Psoas muscle (tissue), 8 donors: ENCODE measurements around the gene ZNF367. TPM values are rescaled to one million over a fixed set of nuclear protein-coding genes. Genes with fewer than 3 reads are reported as not detected.

Experiments
- ATAC-seq, 4 donors: fragments of 200-7000 bp; cut with Tn5 transposase; one replicate each; pipeline ENCODE4 v1.9.1; 2020; ENCODE audit warnings: moderate library complexity in 3 of 4, mild to moderate bottlenecking in 2 of 4
- DNase-seq, 2 donors: peaks; one replicate each; pipeline ENCODE4 v3.0.0-alpha.2; 2020
- H3K27ac ChIP-seq: fragments of 200-600 bp; one replicate; pipeline ENCODE4 v1.8.0; 2022
- H3K27me3 ChIP-seq, 3 donors: fragments of 200-600 bp in 1 of 3; one replicate each; pipeline versions ENCODE4 v1.6.1 to v1.8.0; 2013 to 2022; ENCODE audit warnings: low read length in 2 of 3, mild to moderate bottlenecking in 2 of 3, moderate library complexity in 1 of 3; ENCODE audit not compliant: insufficient read depth in 3 of 3
- H3K36me3 ChIP-seq, 2 donors: fragments of 200-600 bp in 1 of 2; one replicate each; pipeline versions ENCODE4 v1.6.1 to v1.8.0; 2013 to 2022; ENCODE audit warnings: low read depth in 1 of 2, mild to moderate bottlenecking in 1 of 2, moderate library complexity in 1 of 2; ENCODE audit not compliant: insufficient read depth in 1 of 2
- H3K4me1 ChIP-seq: fragments of 200-600 bp; one replicate; pipeline ENCODE4 v1.8.0; 2022
- H3K4me3 ChIP-seq: fragments of 200-600 bp; one replicate; pipeline ENCODE4 v1.8.0; 2022; ENCODE audit warnings: mild to moderate bottlenecking
- H3K9me3 ChIP-seq: fragments of 200-600 bp; one replicate; pipeline ENCODE4 v1.8.0; 2022
- WGBS, 3 donors: extraction: QIAGEN DNeasy Blood & Tissue Kit; methylation state at CpG; one replicate each; pipeline versions ENCODE4 v1.1.6 to v1.1.7; 2013; 5-methylcytosine and 5-hydroxymethylcytosine counted together
- intact Hi-C, 2 donors: fragments of 100-400 bp; cut with DNase I; formaldehyde crosslinking; loops; one replicate each; pipeline versions ENCODE4 v1.11.0 to v1.14.2; 2022
- polyA plus RNA-seq, 3 donors: library from polyadenylated mRNA; stranded (reverse); fragments of 200-250 nt; gene quantifications; one replicate each; pipeline ENCODE4 v1.2.3, GENCODE V29; 2013
- total RNA-seq, 4 donors: library from RNA; stranded (reverse); fragmentation: NEBNext Ultra II Directional in 2 of 4; extraction: Animal tissue kit (Norgen Biotek cat#: 25700) in 2 of 4; gene quantifications; one replicate each; pipeline versions ENCODE4 v1.2.1 to v1.2.4, GENCODE V29; 2021 to 2023
- TF ChIP-seq, protein P1 (sequence below): fragments of 200-600 bp; IDR thresholded peaks from one replicate; pipeline ENCODE4 v1.8.0; 2022; ENCODE audit warnings: antibody characterized with exemption
- donor health status: healthy with polysubstance abuse.
- donor health status: DM: no; HTN: no; CAD: no; lungs with moderate emphysema.
- donor health status: Bipolar disorder and iron deficiency.
- donor health status: healthy.
- donor health status: DM: yes; HTN: yes; CAD: no.
- donor health status: DM: no; HTN: no; CAD: no.
- donor health status: DM: no; HTN: no; CAD: no.
- donor health status: DM: yes; HTN: yes; CAD: no.

The ZNF367 gene
- total and polyA plus RNA-seq, 7 donors = 0.69 to 3.3 (median 1.4) TPM

DNA sequence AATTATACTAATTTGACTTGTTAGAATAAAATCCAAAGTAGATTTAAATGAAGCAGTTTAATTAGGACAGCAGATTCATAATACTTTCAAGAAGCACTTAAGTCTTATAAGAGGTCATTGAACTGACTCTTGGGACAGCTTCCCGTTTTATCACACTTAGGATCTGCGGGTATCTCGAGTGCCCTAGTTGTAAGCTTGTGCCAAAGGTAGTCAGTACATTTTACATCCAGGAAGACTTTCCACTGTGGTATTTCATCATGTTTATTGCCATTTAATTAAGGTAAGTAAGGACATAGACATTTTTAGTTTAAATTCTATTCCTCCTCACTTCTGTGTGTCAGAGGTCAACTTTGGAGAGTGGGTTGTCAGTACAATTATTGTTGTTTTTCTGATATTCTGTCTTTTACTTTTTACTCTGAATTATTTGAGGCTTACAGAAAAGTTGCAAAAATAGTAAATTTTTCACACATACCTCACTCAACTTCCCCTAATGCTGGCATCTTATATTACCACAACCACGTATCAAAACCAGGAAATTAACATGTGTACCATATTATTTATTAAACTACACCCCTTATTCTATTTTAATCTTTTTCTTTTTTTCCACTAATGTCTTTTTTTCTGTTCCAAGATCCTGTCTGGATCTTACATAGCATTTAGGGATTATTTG lies 7.5 kb upstream of the ZNF367 start:
- no peak for DNase-seq

GRCh38 chr9:96423985-96424336 lies 5.8 kb upstream of the ZNF367 start:
- Histone ChIP-seq H3K9me3 (no peaks in the 10 kb centered on the region), H3K4me1 (peaks cover 22% of the 10 kb centered on the region), H3K27me3 (no peaks in the 10 kb centered on the region), H3K36me3 (no peaks in the 10 kb centered on the region), H3K4me3 (no peak overlapping the region), H3K27ac (no peak overlapping the region)
- intact Hi-C loops = no loop called here
- WGBS, 3 donors = 82 to 91% (median 87%) methylated on average over 6 of the region's 6 CpGs
- no peak for ATAC-seq
- DNase-seq = no peak
- TF ChIP-seq, protein P1, sequence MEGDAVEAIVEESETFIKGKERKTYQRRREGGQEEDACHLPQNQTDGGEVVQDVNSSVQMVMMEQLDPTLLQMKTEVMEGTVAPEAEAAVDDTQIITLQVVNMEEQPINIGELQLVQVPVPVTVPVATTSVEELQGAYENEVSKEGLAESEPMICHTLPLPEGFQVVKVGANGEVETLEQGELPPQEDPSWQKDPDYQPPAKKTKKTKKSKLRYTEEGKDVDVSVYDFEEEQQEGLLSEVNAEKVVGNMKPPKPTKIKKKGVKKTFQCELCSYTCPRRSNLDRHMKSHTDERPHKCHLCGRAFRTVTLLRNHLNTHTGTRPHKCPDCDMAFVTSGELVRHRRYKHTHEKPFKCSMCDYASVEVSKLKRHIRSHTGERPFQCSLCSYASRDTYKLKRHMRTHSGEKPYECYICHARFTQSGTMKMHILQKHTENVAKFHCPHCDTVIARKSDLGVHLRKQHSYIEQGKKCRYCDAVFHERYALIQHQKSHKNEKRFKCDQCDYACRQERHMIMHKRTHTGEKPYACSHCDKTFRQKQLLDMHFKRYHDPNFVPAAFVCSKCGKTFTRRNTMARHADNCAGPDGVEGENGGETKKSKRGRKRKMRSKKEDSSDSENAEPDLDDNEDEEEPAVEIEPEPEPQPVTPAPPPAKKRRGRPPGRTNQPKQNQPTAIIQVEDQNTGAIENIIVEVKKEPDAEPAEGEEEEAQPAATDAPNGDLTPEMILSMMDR = no peak

More for the DNA sequence above, 7.5 kb upstream of the ZNF367 start:
- Histone ChIP-seq H3K9me3 (no peaks in the 10 kb centered on the region), H3K27me3 (no peaks in the 10 kb centered on the region), H3K27ac (no peak overlapping the region), H3K36me3 (no peaks in the 10 kb centered on the region), H3K4me3 (no peak overlapping the region), H3K4me1 (peaks cover 8% of the 10 kb centered on the region)
- no peak for ATAC-seq
- intact Hi-C loops = no loop called here
- TF ChIP-seq, protein P1 = no peak
- 66 to 75% (median 73%) methylated on average over 4 of the region's 4 CpGs for WGBS, 3 donors

GRCh38 chr9:96423322-96423984 lies 5.3 kb upstream of the ZNF367 start:
- 75 to 87% (median 77%) methylated on average over 8 of the region's 8 CpGs for WGBS, 3 donors
- no peaks in the 10 kb centered on the region for H3K9me3 ChIP-seq
- DNase-seq (no peak), ATAC-seq (no peak)
- no peaks in the 10 kb centered on the region for H3K27me3 ChIP-seq
- H3K4me3 ChIP-seq = no peak overlapping the region
- peaks cover 22% of the 10 kb centered on the region for H3K4me1 ChIP-seq
- H3K27ac ChIP-seq = no peak overlapping the region
- TF ChIP-seq, protein P1 = no peak
- H3K36me3 ChIP-seq = no peaks in the 10 kb centered on the region
- intact Hi-C loops = no loop called here

GRCh38 chr9:96420468-96421219 lies 2.5 kb upstream of the ZNF367 start:
- intact Hi-C loops = no loop called here
- H3K4me3 ChIP-seq = no peak overlapping the region
- peak; percentile 14 to 51 (median 22) for ATAC-seq
- H3K9me3 ChIP-seq = no peaks in the 10 kb centered on the region
- WGBS, 3 donors = 32 to 37% (median 36%) methylated on average over 6 of the region's 6 CpGs
- TF ChIP-seq, protein P1 = no peak
- no peaks in the 10 kb centered on the region for H3K36me3 ChIP-seq
- H3K27me3 ChIP-seq = no peaks in the 10 kb centered on the region
- DNase-seq = no peak
- peak overlapping the region; percentile 95 for H3K27ac ChIP-seq
- peaks cover 27% of the 10 kb centered on the region for H3K4me1 ChIP-seq
